GM23248 (cell line): ENCODE results near the gene SHROOM3.

Experiments used
- EZH2 ChIP-seq: fragments of 200-600 bp; sonication (generic); IDR thresholded peaks from 2 replicates; pipeline ENCODE4 v1.6.1; 2018; ENCODE audit warnings: antibody characterized with exemption, mild to moderate bottlenecking; ENCODE audit not compliant: insufficient read depth, poor library complexity, severe bottlenecking
- EZH2phosphoT487 ChIP-seq: fragments of 200-600 bp; sonication (generic); IDR thresholded peaks from 2 replicates; pipeline ENCODE4 v1.6.1; 2018; ENCODE audit warnings: antibody characterized with exemption, moderate library complexity, mild to moderate bottlenecking, low read depth; ENCODE audit not compliant: insufficient read depth

GRCh38 chr4:76634220-76634619 is 199.2 kb downstream of the SHROOM3 start:
- no peak for TF ChIP-seq EZH2
- no peak for TF ChIP-seq EZH2phosphoT487
